Superior temporal gyrus (tissue), 1 donor: ENCODE data around the gene APOL1.
A peak's percentile ranks its signal among the peaks of the same experiment; 100 is the strongest.

Experiments used
- DNase-seq: peaks from one replicate; pipeline ENCODE4 v3.0.0-alpha.2; 2016; ENCODE audit errors: extremely low spot score

APOL1 gene

DNA sequence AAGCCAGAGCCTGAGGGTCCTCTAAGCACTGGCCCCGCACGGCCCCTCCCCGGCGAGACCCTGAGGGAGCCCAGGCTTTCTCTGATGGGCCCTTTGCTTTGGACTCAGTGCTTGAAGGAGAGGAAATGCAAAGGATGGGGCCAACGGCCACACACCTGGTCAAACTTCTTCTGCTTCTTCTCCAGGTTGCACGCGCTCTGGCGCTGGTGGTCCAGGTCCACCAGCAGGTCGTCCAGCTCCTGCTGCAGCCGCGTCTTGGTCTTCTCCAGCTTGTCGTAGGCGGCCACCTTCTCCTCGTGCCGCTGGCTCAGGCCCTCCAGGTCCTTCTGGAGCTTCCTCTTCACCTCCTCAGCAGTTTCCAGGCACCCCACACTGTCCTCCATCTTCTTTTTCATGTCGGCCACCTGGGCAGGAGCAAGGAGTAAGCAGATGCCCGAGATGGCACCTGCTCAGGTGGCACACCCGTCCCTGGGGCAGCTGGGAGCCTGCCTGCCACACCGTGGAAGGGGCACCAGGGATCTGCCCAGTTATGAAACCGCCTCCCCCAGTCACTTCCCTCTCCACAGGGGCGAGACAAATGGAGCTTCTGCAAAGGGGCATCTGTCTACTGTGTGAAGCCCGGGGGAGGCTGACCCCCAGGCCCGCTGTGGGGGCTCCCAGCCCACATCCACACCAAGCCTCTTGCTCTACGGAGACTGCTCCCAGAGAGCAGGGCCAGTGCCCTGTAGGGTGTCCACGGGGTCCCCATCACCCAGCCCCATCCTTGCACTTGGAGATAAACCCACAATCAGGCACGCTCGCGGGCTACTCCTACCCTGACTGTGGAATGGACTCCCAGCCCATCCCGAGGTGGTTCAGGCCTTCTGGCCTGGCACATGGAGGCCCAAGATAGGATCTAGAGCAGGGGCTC is 39.2 kb downstream of the APOL1 start:
- DNase-seq: no peak

DNA sequence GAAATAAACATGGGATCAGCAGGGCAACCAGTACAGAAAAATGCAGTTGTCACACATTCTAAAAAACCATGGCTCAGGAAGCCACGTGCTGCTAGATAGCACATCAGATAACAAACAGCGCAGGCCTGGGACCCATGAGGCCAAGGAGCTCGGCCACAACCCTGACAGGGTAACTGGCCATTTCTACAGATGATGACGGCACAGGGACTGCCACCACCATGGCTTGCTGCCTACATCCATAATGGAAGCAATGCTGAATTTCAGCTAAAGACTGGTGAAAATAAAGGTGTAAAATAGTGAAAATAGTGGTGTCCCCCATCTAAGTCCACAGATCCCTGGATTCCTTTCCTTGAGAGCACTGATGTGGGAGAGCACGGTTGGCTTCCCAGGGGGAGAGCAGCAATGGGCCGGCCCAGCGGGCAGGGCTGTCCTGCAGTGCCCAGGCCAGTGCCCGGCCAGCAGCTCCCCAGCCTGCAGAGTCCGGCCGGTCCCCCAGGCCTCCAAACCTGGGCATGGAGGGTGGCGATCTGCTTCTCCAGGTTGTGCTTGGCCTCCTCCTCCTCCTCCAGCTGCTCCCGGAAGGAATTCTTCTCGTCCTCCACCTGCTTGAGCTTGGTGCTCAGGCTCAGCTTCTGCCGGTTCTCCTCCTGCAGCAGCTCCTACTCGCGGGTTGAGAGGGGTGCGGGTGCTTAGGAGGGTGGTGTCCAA is 40.0 kb downstream of the APOL1 start:
- no peak for DNase-seq

DNA sequence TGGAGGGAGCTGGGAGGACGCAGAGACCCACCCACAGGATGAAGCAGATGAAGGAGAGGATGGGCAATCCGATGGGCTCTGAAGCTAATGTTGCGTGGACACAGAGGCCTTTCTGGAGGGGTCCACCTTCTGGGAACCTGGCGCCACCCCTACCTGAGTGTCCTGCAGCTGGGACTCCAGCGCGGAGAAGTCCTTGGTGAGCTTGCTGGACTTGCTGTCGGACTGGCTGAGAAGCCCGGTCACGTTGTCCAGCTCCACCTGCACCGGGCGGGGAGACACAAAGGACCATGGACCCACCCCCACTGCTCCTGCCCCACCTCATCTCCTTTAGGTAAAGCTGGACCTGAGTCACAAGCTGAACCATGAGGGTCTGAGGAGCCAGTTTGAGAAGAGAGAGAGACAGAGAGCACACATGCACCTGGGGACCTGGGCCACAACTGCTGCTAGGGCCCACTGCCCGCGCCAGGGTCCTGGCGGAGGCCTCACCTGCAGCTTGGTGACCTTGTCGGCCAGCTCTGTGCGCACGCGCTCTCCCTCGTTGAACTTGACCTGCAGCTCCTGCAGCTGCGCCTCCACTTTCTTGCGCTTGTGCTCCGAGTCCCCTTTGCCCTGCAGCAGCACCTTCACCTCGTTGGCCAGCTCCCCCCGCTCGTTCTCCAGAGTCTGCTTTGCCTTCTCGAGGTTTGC is 40.8 kb downstream of the APOL1 start:
- DNase-seq: no peak

DNA sequence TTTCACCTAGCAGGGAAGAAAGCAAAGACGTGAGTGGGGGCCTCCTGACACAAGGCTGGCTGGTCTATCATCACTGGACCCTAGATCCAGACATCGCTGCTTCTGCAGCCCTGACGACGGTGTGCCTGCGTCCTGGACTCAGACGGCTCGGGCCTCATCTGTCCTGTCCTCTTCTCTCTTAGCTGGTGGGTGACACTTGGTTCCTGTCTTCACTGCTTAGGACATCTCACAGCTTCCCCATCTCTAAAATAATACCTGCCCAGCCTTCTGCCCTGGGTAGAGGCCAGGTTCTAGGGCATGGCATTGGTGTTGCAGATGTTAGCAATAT is 41.3 kb downstream of the APOL1 start:
- no peak for DNase-seq

DNA sequence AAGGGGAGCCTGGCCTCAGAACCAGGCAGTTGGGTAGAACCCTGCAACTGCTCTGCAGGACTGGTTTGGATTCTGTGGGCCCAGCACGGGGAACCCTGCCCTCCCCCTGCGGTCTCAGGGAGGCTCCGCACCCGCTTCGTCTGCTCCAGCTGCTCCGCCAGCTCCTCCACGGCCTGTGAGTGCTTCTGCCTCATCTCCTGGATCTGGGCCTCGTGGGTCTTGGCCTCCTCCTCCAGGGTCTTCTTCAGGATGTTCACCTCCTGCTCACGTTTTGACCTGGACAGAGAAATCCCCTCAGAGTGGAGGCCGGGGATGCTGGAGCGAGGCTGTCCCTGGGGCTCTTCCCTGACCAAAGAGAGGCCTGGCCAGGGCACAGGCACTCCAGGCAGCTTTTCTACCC is 41.9 kb downstream of the APOL1 start:
- DNase-seq: no peak

DNA sequence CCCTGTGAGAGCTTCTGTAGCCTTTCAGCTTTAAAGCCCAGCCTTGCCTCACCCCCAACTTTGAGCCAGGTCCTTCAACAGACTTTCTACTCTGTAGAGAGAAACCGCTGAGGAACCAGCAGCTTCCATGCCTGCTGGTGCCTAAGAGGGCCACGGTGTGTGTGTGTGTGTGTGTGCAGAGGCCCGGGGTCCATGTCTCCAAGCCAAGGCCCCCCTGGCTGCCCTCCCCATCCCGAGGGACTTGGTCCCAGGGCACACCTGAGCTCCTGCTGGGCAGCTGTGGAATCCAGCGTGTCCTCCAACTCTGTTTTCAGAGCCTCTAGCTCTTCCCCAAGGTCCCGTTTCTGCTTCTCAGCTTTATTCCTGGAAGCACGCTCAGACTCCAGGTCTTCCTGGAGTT is 42.3 kb downstream of the APOL1 start:
- no peak for DNase-seq

DNA sequence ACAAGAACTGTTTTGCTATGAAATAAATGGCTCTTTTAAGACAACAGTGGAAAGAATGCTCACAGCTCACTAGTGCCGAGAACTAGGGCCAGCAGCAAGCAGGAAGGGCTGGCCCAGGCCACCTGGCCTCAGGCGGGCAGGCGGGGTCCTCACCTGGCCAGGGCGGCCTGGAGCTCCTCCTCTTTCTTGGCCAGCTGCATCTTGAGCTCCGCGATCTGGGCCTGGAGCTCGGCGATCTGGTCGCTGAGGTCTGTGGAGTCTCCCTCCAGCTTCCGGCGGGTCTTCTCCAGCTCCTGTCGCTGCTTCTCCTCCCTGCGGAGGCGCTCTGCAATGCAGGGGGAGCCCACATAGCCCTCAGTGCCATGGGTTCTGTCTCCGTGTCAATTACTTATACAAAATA is 43.8 kb downstream of the APOL1 start:
- no peak for DNase-seq

DNA sequence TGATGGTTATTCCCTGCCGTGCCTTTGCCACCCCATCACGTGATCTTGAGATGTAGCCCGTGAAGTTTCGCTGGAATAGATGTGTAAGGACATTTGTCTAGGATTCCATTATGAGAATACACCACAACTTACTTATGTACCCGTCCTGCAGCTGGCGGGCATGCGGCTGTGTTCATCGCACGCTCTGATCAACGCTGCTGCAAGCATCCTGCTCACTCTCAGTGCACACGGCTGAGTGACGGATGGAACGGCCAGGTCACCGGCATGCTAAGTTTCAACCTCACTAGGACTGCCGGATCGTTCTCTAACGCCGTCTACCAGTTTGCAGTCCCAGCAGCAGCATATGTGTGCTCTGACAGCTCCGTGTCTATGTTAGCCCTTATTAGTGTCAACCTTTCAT is 44.6 kb downstream of the APOL1 start:
- no peak for DNase-seq

DNA sequence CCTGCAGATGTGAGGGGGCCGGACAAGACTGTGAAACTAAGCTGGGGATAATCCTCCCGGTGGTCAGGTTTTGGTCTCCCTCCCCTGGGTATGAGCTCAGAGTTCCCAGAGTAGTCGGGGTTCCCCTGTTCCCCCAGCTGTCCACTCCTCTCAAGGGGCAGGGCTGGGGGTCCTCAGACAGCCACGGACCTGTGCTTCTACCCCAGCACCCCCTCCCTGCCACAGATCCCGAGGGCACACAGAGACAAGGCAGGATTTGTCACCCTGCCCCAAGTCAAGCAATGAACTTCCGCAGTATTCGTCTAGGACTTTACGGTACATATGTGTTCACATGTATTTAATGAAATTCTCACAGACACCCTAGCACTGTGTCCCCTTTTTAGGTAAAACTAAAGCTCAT is 45.2 kb downstream of the APOL1 start:
- no peak for DNase-seq

DNA sequence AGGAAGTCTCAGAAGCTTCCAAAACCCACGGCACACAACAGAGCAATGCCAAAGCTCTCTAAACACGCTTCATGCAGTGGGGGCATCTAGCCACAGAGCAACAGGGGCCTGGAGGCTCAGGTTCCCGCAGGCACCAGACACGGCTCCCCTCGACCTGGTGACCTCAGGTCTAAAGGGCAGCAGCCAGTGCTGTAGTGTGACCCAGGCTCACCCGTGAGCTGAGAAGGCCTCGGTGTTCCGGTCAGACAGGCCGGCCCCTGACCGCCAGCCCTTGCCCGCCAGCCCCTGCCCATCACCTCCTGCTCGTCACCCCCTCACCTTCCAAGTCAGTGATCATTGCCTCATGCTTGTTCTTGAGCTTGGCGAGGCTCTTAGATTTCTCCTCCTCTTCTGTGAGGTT is 45.7 kb downstream of the APOL1 start:
- no peak for DNase-seq

DNA sequence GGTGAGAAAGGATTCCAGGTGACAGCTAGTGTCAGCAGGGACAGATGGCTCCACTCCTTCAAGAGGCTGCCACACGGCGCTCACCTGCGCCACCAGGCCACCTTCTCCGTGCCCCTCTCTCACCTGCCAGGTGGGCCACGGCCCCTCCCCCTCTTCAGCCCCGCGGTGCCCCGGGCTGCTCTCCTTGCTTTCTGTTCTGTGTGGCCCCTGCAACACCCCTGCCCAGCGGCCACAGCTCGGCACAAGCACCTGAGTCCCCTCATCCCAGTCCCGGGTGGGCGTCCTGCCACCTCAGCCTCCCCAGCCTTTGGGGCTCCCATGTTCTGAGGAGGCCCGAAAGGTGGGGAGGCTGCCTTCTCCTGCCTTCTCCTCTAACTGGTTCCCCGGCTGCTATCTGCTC is 46.4 kb downstream of the APOL1 start:
- DNase-seq: no peak

DNA sequence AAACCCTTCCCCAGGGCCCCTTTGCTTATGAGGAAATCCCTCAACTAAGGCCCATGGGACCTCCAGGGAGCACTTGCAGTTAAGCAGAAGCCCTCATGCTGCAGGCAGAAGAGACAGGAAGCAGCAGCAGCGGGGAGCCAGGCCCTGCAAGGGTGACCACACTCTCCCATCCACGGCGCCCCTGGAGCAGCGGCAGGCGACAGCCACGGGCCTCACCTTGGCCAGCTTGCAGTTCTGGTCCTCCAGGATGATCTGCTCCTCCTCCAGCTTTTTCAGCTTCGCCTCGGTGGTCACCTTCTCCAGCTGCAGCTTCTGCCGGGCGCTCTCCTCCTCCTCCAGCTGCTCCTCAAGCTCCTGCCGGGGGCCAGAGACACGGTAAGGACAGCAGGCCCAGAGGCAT is 47.0 kb downstream of the APOL1 start:
- DNase-seq: no peak

DNA sequence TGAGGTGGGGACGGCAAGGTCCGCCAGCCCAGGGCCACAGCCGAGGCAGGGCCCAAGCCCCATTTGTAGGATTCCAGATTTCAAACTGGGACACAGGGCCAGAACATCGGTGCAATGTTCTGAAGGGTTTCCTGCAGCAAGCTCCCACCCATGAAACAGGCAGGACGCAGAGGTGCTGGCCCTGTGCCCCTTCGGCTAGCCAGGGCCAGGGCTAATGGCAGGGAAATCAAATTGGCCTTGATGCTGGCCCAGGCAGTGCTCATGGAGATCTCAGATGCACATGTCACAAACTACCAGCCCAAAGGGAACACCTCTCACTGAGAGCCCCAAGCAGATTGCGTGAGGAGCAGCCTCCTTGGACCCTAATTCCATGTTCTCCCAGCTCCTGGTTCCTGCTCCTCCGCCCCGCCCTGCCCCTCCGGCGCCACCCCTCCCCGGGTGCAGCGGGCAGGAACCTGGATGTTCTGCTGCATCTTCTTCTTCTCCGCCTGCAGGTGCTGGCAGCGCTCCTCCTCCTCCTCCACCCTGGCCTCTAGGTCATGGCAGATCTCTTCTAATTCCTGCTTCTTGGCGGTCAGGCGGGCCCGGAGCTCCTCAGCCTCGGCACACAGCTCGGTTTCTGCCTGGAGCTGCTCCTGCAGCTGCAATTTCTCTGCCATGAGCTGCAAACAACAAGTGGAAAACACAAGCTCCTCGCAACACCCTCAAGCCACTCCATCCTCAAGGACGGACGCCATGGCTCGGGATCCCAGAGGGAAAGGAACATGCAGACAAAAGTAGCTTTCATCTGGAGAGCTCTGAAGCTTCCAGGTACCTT is 47.7 kb downstream of the APOL1 start:
- no peak for DNase-seq

DNA sequence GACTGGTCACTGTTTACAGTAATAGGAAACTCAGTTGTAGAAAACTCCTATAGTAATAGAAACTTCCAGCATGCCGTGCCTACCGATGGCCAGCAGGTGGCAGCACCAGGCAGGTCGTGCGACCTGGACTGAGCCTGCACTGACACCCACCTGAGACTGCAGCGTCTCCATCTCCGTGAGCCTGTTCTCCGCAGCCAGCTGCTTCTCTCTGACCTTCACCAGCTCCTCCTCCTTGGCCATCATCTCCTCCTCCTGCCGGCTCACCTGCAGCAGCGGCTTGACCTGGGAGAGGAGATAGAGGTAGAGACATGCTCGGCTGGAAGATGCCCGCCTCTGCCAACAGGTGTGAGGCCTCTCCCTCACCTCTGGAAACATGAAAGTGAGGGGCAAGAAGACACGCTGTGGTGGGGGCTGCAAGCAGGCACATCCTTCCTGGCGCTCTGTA is 48.5 kb downstream of the APOL1 start:
- DNase-seq: peak; percentile 87

DNA sequence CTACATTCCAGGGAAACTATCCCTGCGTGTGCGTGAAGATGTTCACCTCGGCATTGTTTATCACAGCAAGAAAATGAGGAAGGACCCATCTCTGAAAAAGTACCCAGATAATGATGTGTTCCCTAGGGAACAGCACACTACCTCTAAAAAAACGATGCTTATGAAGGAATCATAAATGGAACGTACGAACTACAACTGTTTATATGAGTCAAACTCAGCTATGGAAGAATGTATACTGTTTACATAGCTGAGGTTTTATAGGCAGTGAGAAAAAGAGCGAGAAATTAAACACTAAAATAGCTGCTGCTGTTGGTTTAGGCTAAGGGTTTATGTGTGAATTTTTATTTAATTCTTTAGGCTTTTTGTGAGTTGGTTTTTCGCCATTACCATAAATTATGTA is 48.9 kb downstream of the APOL1 start:
- no peak for DNase-seq

DNA sequence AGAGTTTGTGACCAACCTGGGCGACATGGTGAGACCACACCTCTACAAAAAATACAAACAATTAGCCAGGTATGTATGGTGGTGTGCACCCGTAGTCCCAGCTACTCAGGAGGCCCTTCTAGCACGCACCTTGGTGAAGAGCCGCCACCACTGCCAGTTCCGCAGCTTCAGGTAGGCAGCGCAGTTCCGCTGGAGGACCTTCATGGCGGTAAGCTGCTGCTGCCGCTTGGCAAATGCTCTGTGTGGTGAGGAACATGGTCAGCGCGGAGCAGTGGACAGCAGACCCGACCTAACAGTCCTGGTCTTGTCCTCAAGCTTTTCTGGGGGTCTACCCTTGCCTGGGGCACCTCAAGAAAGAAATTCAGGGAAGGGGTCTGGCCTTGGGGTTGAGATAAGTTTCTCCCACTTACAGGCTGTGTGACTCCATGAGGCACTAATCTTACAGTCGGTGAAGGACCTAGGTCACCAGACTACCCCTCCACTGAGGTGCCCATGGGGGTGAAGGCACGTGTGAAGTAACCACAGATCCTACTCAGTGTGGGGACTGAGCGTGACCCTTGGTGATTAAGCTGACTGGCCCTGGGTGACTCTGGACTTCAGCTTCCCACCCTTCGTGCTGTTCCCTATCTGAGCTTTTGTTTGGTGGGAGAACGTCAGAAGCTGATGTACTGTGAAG is 49.6 kb downstream of the APOL1 start:
- no peak for DNase-seq

DNA sequence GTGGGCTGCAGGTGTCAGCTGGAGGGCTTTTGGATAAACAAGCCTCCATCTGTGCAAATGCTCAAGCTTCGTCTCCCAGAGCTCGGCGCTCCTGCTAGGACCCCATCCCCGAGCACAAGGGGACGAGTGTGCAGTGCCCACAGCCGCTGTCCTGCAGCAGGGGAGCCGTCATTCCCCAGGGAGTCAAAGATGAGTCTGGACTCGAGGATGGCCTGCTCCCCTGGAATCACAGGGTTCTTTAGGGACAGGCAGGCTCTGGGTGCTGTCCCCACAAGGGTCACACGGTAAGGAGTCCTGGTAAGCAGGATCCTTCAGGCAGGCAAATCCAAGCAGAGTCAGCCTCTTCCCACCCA is 50.2 kb downstream of the APOL1 start:
- DNase-seq: no peak

DNA sequence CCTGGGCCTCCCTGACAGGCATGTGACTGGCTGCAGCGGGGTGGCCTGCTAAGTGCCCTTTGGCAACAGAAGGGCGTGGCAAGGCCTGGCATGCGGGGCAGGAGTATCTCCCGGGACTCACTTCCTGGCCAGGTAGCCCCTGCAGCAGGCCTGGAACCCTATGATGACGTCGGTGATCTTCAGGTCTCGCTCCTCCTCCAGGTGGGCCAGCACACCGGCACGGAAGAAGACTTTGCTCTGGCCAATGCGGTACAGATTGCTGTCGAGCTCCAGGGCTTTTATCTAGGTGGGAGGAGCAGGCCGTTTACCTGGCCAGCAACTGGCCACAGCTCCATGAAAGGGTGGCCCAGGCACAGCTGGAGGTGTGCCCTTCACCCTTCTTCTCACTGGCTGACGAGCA is 50.9 kb downstream of the APOL1 start:
- no peak for DNase-seq

DNA sequence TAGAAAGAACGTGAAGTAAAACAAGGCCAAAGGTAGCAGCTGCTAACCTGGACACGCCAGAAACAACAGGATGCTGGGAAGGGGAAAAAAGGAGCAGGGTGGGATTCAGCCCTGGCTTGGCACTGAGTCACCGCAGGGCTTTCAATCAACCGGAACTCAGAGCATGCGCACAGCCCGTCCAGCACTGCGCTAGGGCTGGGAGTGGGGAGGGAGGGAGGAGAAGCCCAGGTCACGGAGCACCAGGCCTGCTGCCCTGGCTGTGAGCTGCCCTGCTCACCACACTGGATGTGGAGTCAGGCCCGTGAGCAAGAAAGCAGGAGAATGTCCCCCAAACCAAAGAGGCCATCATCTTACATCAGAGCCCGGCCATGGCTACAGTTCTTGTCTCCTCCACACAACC is 51.5 kb downstream of the APOL1 start:
- DNase-seq: no peak

DNA sequence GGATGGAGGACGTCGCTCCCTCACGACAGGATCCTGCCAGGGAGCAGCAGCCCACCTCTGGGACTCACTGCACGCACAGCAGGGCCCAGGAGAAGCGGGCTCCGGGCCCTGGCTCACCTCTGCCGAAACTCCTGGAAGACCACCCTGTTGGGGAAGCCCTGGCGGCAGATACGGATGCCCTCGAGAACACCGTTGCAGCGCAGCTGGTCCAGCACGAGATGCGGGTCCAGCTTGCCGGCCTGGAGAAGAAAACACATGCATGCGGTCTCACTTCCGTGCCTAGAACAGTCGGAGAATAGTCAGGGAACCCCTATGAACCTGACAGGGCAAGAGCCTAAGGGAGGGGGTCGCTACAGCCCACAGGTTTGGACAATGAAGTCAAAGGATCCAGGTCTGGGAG is 52.9 kb downstream of the APOL1 start:
- no peak for DNase-seq

DNA sequence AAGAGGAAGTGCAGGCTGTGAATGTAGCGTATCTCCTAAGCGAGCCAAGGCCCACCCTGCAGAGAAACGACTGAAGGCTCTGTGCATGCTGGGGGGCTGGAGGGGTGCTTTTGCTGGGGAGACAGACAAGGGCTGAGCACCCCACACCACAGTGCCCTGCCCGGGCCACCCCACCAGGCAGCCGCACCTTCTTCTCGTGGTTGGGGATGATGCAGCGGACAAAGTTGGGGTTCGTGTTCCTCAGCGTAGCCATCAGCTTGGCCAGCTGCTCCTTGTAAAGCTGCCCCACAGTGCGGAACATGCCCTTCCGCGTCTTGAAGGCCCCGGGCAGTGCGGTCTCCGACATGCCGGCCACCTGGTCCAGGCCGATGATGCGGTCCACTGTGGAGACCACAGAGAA is 53.3 kb downstream of the APOL1 start:
- DNase-seq: no peak

DNA sequence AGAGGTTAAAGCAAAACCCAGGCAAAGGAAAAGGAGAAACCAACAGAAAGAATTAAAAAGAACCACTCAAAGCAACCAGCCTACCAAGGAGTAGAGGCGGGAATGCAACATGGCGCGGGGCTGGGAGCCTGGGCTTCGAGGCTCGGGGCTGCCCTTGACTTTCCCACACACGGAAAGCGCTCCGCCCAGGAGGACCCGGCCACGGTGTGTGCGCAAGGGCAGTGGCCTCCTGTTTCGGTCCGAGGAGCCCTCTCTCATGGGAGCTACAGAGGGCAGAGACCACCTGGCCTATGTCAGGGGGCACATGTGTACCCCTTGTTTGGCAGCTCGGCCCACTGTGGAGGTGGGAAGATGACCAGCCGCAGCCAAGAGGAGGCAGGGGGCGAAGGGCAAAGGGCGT is 55.9 kb downstream of the APOL1 start:
- no peak for DNase-seq
